Gastrocnemius medialis (tissue), 4 donors: ENCODE measurements around the gene OGT.

ENCODE experiments used
- CTCF ChIP-seq, 5 experiments: fragments of 450-650 bp in 3 of 5; fragments of 200-600 bp in 2 of 5; sonication (generic) in 2 of 5; IDR thresholded peaks in 4 of 5; conservative IDR thresholded peaks in 1 of 5; 1 replicate in 4 of 5; 2 replicates in 1 of 5; pipeline ENCODE4 v1.5.1; 2016 to 2019; ENCODE audit warnings: antibody characterized with exemption in 5 of 5, mild to moderate bottlenecking in 3 of 5, moderate library complexity in 3 of 5
- POLR2A ChIP-seq, 2 donors: fragments of 450-650 bp; IDR thresholded peaks; one replicate each; pipeline ENCODE4 v1.6.1; 2017; ENCODE audit warnings: antibody characterized with exemption in 2 of 2, mild to moderate bottlenecking in 2 of 2, moderate library complexity in 2 of 2

DNA sequence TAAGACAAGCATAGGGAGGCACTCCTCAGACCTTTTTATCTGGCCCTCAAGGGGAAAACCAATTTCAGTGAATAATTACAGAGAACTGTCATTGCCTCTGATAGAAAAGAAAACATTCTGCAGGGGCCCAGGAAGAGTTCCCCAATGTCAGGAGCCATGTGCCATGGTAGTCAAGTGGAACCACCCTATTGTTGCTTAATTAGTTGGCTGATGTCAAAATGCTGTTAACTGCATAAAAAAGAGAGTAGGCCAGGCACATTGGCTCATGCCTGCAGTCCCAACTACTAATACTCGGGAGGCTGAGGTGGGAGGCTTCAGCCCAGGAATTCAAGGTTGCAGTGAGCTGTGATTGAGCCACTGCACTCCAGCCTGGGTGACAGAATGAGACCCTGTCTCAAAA lies 28.6 kb upstream of the OGT start:
- TF ChIP-seq CTCF (IDR thresholded peaks at IDR 0.05 in 4 of 5, conservative IDR thresholded peaks at IDR 0.05 in 1 of 5), result no peak
- no peak for TF ChIP-seq POLR2A (IDR thresholded peaks at IDR 0.05)
